ENCODE measurements around the gene TRRAP.

TRRAP gene

GRCh38 chr7:98957766-98958165 lies 79.4 kb downstream of the TRRAP start:
- Histone ChIP-seq H3K27ac (replicated peaks) (no peak overlapping the region), H3K4me3 (replicated peaks; ENCODE audit: insufficient read depth, low read length) (no peak overlapping the region), H3K27me3 (ENCODE audit: insufficient read depth, poor library complexity, severe bottlenecking) (no peaks in the 10 kb centered on the region)
- no peak for DNase-seq (ENCODE audit: low read depth in 1 of 2, low spot score in 1 of 2)
- TF ChIP-seq REST (IDR thresholded peaks at IDR 0.05; ENCODE audit: insufficient replicate concordance, low read depth) (no peak), POLR2AphosphoS5 (IDR thresholded peaks at IDR 0.05; ENCODE audit: low read depth) (no peak), CTCF (IDR thresholded peaks at IDR 0.05; ENCODE audit: insufficient read depth, low read length) (no peak), SPI1 (IDR thresholded peaks at IDR 0.05; ENCODE audit: borderline replicate concordance, low read depth) (no peak), GABPA (IDR thresholded peaks at IDR 0.05; ENCODE audit: low read depth) (no peak)

GRCh38 chr7:98958968-98959367 lies 80.6 kb downstream of the TRRAP start:
- Histone ChIP-seq H3K27me3 (ENCODE audit: insufficient read depth, poor library complexity, severe bottlenecking) (no peaks in the 10 kb centered on the region), H3K27ac (replicated peaks) (no peak overlapping the region), H3K4me3 (replicated peaks; ENCODE audit: insufficient read depth, low read length) (no peak overlapping the region)
- no peak for DNase-seq (ENCODE audit: low read depth in 1 of 2, low spot score in 1 of 2)
- TF ChIP-seq SPI1 (IDR thresholded peaks at IDR 0.05; ENCODE audit: borderline replicate concordance, low read depth) (no peak), POLR2AphosphoS5 (IDR thresholded peaks at IDR 0.05; ENCODE audit: low read depth) (no peak), CTCF (IDR thresholded peaks at IDR 0.05; ENCODE audit: insufficient read depth, low read length) (no peak), GABPA (IDR thresholded peaks at IDR 0.05; ENCODE audit: low read depth) (no peak), REST (IDR thresholded peaks at IDR 0.05; ENCODE audit: insufficient replicate concordance, low read depth) (no peak)

- no peak overlapping the region for H3K27ac ChIP-seq (replicated peaks)
- no peaks in the 10 kb centered on the region for H3K27me3 ChIP-seq (ENCODE audit: insufficient read depth, poor library complexity, severe bottlenecking)
- no peak for TF ChIP-seq GABPA (IDR thresholded peaks at IDR 0.05; ENCODE audit: low read depth)
- TF ChIP-seq POLR2AphosphoS5 (IDR thresholded peaks at IDR 0.05; ENCODE audit: low read depth): no peak
- TF ChIP-seq REST (IDR thresholded peaks at IDR 0.05; ENCODE audit: insufficient replicate concordance, low read depth): no peak
- no peak for TF ChIP-seq SPI1 (IDR thresholded peaks at IDR 0.05; ENCODE audit: borderline replicate concordance, low read depth)
- TF ChIP-seq CTCF (IDR thresholded peaks at IDR 0.05; ENCODE audit: insufficient read depth, low read length): no peak
- DNase-seq (ENCODE audit: low read depth in 1 of 2, low spot score in 1 of 2): no peak
- H3K4me3 ChIP-seq (replicated peaks; ENCODE audit: insufficient read depth, low read length): no peak overlapping the region
Measured at GRCh38 chr7:98963305-98963704, 85.0 kb downstream of the TRRAP start.
